DOHH2 (cell line): Measurements from ENCODE around the gene LRPAP1.
A peak's percentile ranks its signal among the peaks of the same experiment; 100 is the strongest.

Experiments
- H3F3A ChIP-seq: fragments of 200-600 bp; sonication (generic), shearing (Covaris generic); 2 replicates; pipeline ENCODE4 v1.6.0; 2016; ENCODE audit warnings: antibody characterized with exemption, mild to moderate bottlenecking; ENCODE audit not compliant: control insufficient read depth, insufficient read depth
- H3K27ac ChIP-seq: fragments of 200-600 bp; sonication (generic); 2 replicates; pipeline ENCODE4 v1.5.1; 2014; ENCODE audit warnings: low read depth, mild to moderate bottlenecking, low read length, moderate library complexity
- H3K27me3 ChIP-seq: fragments of 200-600 bp; sonication (generic); 2 replicates; pipeline ENCODE4 v1.6.1; 2014; ENCODE audit warnings: mild to moderate bottlenecking, low read length, mixed read lengths; ENCODE audit not compliant: control insufficient read depth
- H3K36me3 ChIP-seq: fragments of 200-600 bp; sonication (generic); 2 replicates; pipeline ENCODE4 v1.6.1; 2014; ENCODE audit warnings: mild to moderate bottlenecking, low read length, moderate library complexity, mixed read lengths; ENCODE audit not compliant: control insufficient read depth
- H3K4me1 ChIP-seq: fragments of 200-600 bp; sonication (generic); 2 replicates; pipeline ENCODE4 v1.6.1; 2014; ENCODE audit warnings: mild to moderate bottlenecking, low read length, mixed read lengths; ENCODE audit not compliant: control insufficient read depth
- H3K4me2 ChIP-seq: fragments of 200-600 bp; sonication (generic); 2 replicates; pipeline ENCODE4 v1.6.0; 2014; ENCODE audit warnings: mild to moderate bottlenecking, low read length, moderate library complexity
- H3K4me3 ChIP-seq: fragments of 200-600 bp; sonication (generic); 2 replicates; pipeline ENCODE4 v1.5.1; 2014; ENCODE audit warnings: mild to moderate bottlenecking, low read length, mixed read lengths
- H3K79me2 ChIP-seq: fragments of 200-600 bp; sonication (generic); 2 replicates; pipeline ENCODE4 v1.6.1; 2014; ENCODE audit warnings: mild to moderate bottlenecking, low read length, mixed read lengths; ENCODE audit not compliant: control insufficient read depth
- H3K9me2 ChIP-seq: fragments of 200-600 bp; sonication (generic); replicated peaks from 2 replicates; pipeline ENCODE4 v1.6.1; 2014; ENCODE audit warnings: mild to moderate bottlenecking, low read length, mixed read lengths; ENCODE audit not compliant: control insufficient read depth
- H3K9me3 ChIP-seq: fragments of 200-600 bp; sonication (generic); 2 replicates; pipeline ENCODE4 v1.6.1; 2014; ENCODE audit warnings: antibody characterized with exemption, low read length, mixed read lengths; ENCODE audit not compliant: control insufficient read depth, insufficient read depth
- H4K20me1 ChIP-seq: fragments of 200-600 bp; sonication (generic); 2 replicates; pipeline ENCODE4 v1.6.0; 2014; ENCODE audit warnings: low read depth, mild to moderate bottlenecking, antibody characterized with exemption, low read length, moderate library complexity; ENCODE audit not compliant: control insufficient read depth, insufficient read depth
- CTCF ChIP-seq: fragments of 200-600 bp; sonication (generic); IDR thresholded peaks from one replicate; pipeline ENCODE4 v1.5.1; 2014; ENCODE audit warnings: antibody characterized with exemption, mild to moderate bottlenecking, low read depth, low read length; ENCODE audit not compliant: poor library complexity, severe bottlenecking
- EZH2phosphoT487 ChIP-seq: fragments of 200-600 bp; sonication (generic); IDR thresholded peaks from 2 replicates; pipeline ENCODE4 v1.6.1; 2017; ENCODE audit warnings: borderline replicate concordance, mild to moderate bottlenecking, antibody characterized with exemption, low read length, moderate library complexity, mixed read lengths

Gene LRPAP1

GRCh38 chr4:3516061-3516835, 16.0 kb downstream of the LRPAP1 start:
- Histone ChIP-seq H3K4me1 (no peaks in the 10 kb centered on the region), H3K27ac (no peak overlapping the region), H4K20me1 (no peaks in the 10 kb centered on the region), H3K27me3 (no peaks in the 10 kb centered on the region), H3K9me2 (no peaks in the 10 kb centered on the region), H3K36me3 (peaks cover 53% of the 10 kb centered on the region), H3K9me3 (no peaks in the 10 kb centered on the region), H3K79me2 (no peaks in the 10 kb centered on the region), H3K4me3 (no peak overlapping the region), H3K4me2 (no peak overlapping the region), H3F3A (no peaks in the 10 kb centered on the region)
- TF ChIP-seq CTCF = no peak
- no peak for TF ChIP-seq EZH2phosphoT487

GRCh38 chr4:3515646-3516045, 16.6 kb downstream of the LRPAP1 start:
- Histone ChIP-seq H3K4me3 (no peak overlapping the region), H3K4me2 (no peak overlapping the region), H3K79me2 (no peaks in the 10 kb centered on the region), H3K27ac (no peak overlapping the region), H4K20me1 (no peaks in the 10 kb centered on the region), H3K36me3 (peaks cover 59% of the 10 kb centered on the region), H3F3A (no peaks in the 10 kb centered on the region), H3K27me3 (no peaks in the 10 kb centered on the region), H3K4me1 (no peaks in the 10 kb centered on the region), H3K9me2 (no peaks in the 10 kb centered on the region), H3K9me3 (no peaks in the 10 kb centered on the region)
- no peak for TF ChIP-seq CTCF

GRCh38 chr4:3514806-3515501, 17.3 kb downstream of the LRPAP1 start:
- Histone ChIP-seq H3K36me3 (peaks cover 58% of the 10 kb centered on the region), H3K27ac (no peak overlapping the region), H3K9me3 (no peaks in the 10 kb centered on the region), H3K4me2 (no peak overlapping the region), H3F3A (no peaks in the 10 kb centered on the region), H3K27me3 (no peaks in the 10 kb centered on the region), H4K20me1 (no peaks in the 10 kb centered on the region), H3K4me3 (no peak overlapping the region), H3K9me2 (no peaks in the 10 kb centered on the region), H3K4me1 (no peaks in the 10 kb centered on the region), H3K79me2 (no peaks in the 10 kb centered on the region)
- TF ChIP-seq CTCF (peak; percentile 39), EZH2phosphoT487 (no peak)
